DND-41 (cell line): ENCODE results near the gene NELL2.

Experiments
- EZH2 ChIP-seq: IDR thresholded peaks from 3 replicates; pipeline ENCODE4 v1.6.1; 2012; ENCODE audit warnings: borderline replicate concordance, low read depth, mild to moderate bottlenecking, moderate library complexity, low read length, inconsistent platforms; ENCODE audit not compliant: severe bottlenecking
- TF ChIP-seq, protein P1 (sequence below): IDR thresholded peaks from 2 replicates; pipeline ENCODE4 v1.5.1; 2012; ENCODE audit warnings: borderline replicate concordance, low read length, moderate library complexity, mild to moderate bottlenecking; ENCODE audit not compliant: poor library complexity, severe bottlenecking; ENCODE audit errors: extremely low read depth

GRCh38 chr12:44780221-44780790 is 95.8 kb downstream of the NELL2 start:
- TF ChIP-seq, protein P1, sequence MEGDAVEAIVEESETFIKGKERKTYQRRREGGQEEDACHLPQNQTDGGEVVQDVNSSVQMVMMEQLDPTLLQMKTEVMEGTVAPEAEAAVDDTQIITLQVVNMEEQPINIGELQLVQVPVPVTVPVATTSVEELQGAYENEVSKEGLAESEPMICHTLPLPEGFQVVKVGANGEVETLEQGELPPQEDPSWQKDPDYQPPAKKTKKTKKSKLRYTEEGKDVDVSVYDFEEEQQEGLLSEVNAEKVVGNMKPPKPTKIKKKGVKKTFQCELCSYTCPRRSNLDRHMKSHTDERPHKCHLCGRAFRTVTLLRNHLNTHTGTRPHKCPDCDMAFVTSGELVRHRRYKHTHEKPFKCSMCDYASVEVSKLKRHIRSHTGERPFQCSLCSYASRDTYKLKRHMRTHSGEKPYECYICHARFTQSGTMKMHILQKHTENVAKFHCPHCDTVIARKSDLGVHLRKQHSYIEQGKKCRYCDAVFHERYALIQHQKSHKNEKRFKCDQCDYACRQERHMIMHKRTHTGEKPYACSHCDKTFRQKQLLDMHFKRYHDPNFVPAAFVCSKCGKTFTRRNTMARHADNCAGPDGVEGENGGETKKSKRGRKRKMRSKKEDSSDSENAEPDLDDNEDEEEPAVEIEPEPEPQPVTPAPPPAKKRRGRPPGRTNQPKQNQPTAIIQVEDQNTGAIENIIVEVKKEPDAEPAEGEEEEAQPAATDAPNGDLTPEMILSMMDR, result no peak
- no peak for TF ChIP-seq EZH2
